Lower lobe of right lung (tissue), 2 donors: ENCODE results near the gene GALNT5. TPM values are rescaled to one million over a fixed set of nuclear protein-coding genes. Genes with fewer than 3 reads are reported as not detected.
A peak's percentile ranks its signal among the peaks of the same experiment; 100 is the strongest.

Experiments
- ATAC-seq, 2 donors: fragments of 200-7000 bp; cut with Tn5 transposase; one replicate each; pipeline ENCODE4 v1.9.1; 2020 to 2022; ENCODE audit warnings: mild to moderate bottlenecking in 2 of 2, moderate library complexity in 2 of 2
- DNase-seq: peaks from one replicate; pipeline ENCODE4 v3.0.0-alpha.2; 2020
- H3K27ac ChIP-seq: fragments of 200-600 bp; one replicate; pipeline ENCODE4 v1.8.0; 2022
- H3K27me3 ChIP-seq: fragments of 200-600 bp; one replicate; pipeline ENCODE4 v1.8.0; 2022; ENCODE audit warnings: low read depth
- H3K36me3 ChIP-seq: fragments of 200-600 bp; one replicate; pipeline ENCODE4 v1.8.0; 2022; ENCODE audit warnings: mild to moderate bottlenecking
- H3K4me1 ChIP-seq: fragments of 200-600 bp; one replicate; pipeline ENCODE4 v1.8.0; 2022
- H3K4me3 ChIP-seq: fragments of 200-600 bp; one replicate; pipeline ENCODE4 v1.8.0; 2022; ENCODE audit warnings: mild to moderate bottlenecking
- H3K9me3 ChIP-seq: fragments of 200-600 bp; one replicate; pipeline ENCODE4 v1.8.0; 2022
- CTCF ChIP-seq: fragments of 200-600 bp; IDR thresholded peaks from one replicate; pipeline ENCODE4 v1.8.0; 2022; ENCODE audit warnings: antibody characterized with exemption, mild to moderate bottlenecking
- intact Hi-C: fragments of 100-400 bp; cut with DNase I; formaldehyde crosslinking; loops from one replicate; pipeline ENCODE4 v1.11.0; 2022
- total RNA-seq: library from RNA; stranded (reverse); fragmentation: NEBNext Ultra II Directional; extraction: Animal tissue kit (Norgen Biotek cat#: 25700); gene quantifications from one replicate; pipeline ENCODE4 v1.2.1, GENCODE V29; 2021
- donor health status: DM: no; HTN: yes; CAD: no; lungs with severe emphysema.

The GALNT5 gene
- total RNA-seq, 1 donor from 2014 or later, result 33.9 TPM

- intact Hi-C loops, result no loop called here
- Histone ChIP-seq H3K9me3 (no peaks in the 10 kb centered on the region), H3K36me3 (no peaks in the 10 kb centered on the region), H3K4me3 (no peak overlapping the region), H3K27ac (no peak overlapping the region), H3K4me1 (no peaks in the 10 kb centered on the region), H3K27me3 (no peaks in the 10 kb centered on the region)
- TF ChIP-seq CTCF, result no peak
- ATAC-seq (peak in 1 of 2 donors; percentile 13), DNase-seq (no peak)
These were observed 69.7 kb downstream of the GALNT5 start for GRCh38 chr2:157327200-157327599.

- H3K4me3 ChIP-seq, result no peak overlapping the region
- no peaks in the 10 kb centered on the region for H3K27me3 ChIP-seq
- DNase-seq, result peak; percentile 84
- H3K27ac ChIP-seq, result no peak overlapping the region
- TF ChIP-seq CTCF, result peak; percentile 91
- no peaks in the 10 kb centered on the region for H3K9me3 ChIP-seq
- H3K4me1 ChIP-seq, result no peaks in the 10 kb centered on the region
- intact Hi-C loops, result no loop called here
- peak; percentile 93 to 95 for ATAC-seq
- no peaks in the 10 kb centered on the region for H3K36me3 ChIP-seq
These were observed 70.4 kb downstream of the GALNT5 start for GRCh38 chr2:157327621-157328500.

- H3K27ac ChIP-seq, result no peak overlapping the region
- no peaks in the 10 kb centered on the region for H3K9me3 ChIP-seq
- no peaks in the 10 kb centered on the region for H3K4me1 ChIP-seq
- H3K27me3 ChIP-seq, result no peaks in the 10 kb centered on the region
- peak in 1 of 2 donors; percentile 22 for ATAC-seq
- intact Hi-C loops, result no loop called here
- H3K36me3 ChIP-seq, result no peaks in the 10 kb centered on the region
- TF ChIP-seq CTCF, result no peak
- no peak for DNase-seq
- H3K4me3 ChIP-seq, result no peak overlapping the region
These were observed 72.0 kb downstream of the GALNT5 start for GRCh38 chr2:157329524-157329923.

GRCh38 chr2:157333304-157334047 is 76.0 kb downstream of the GALNT5 start:
- H3K4me1 ChIP-seq, result no peaks in the 10 kb centered on the region

GRCh38 chr2:157334335-157334734 is 76.8 kb downstream of the GALNT5 start:
- Histone ChIP-seq H3K27me3 (no peaks in the 10 kb centered on the region), H3K9me3 (no peaks in the 10 kb centered on the region), H3K4me3 (no peak overlapping the region), H3K27ac (no peak overlapping the region), H3K4me1 (no peaks in the 10 kb centered on the region), H3K36me3 (no peaks in the 10 kb centered on the region)
- DNase-seq, result no peak
- no peak for TF ChIP-seq CTCF
- intact Hi-C loops, result no loop called here
- no peak for ATAC-seq

More at GRCh38 chr2:157333304-157334047, 76.0 kb downstream of the GALNT5 start:
- DNase-seq (no peak), ATAC-seq (no peak)
- Histone ChIP-seq H3K27ac (no peak overlapping the region), H3K9me3 (no peaks in the 10 kb centered on the region), H3K27me3 (no peaks in the 10 kb centered on the region), H3K36me3 (no peaks in the 10 kb centered on the region), H3K4me3 (no peak overlapping the region)
- intact Hi-C loops, result no loop called here
- no peak for TF ChIP-seq CTCF
